Astrocyte (in vitro differentiated cells and primary cell): ENCODE measurements around the gene ORAI3.

Source experiments
- EZH2 ChIP-seq: IDR thresholded peaks from 2 replicates; pipeline ENCODE4 v1.6.1; 2012; ENCODE audit warnings: mild to moderate bottlenecking, low read length, inconsistent platforms; ENCODE audit not compliant: insufficient read depth
- TF ChIP-seq, protein P1 (sequence below): IDR thresholded peaks from 2 replicates; pipeline ENCODE4 v1.5.1; 2011; ENCODE audit warnings: low read depth, mild to moderate bottlenecking, inconsistent platforms, low read length, moderate library complexity; ENCODE audit not compliant: insufficient read depth

- TF ChIP-seq, protein P1, sequence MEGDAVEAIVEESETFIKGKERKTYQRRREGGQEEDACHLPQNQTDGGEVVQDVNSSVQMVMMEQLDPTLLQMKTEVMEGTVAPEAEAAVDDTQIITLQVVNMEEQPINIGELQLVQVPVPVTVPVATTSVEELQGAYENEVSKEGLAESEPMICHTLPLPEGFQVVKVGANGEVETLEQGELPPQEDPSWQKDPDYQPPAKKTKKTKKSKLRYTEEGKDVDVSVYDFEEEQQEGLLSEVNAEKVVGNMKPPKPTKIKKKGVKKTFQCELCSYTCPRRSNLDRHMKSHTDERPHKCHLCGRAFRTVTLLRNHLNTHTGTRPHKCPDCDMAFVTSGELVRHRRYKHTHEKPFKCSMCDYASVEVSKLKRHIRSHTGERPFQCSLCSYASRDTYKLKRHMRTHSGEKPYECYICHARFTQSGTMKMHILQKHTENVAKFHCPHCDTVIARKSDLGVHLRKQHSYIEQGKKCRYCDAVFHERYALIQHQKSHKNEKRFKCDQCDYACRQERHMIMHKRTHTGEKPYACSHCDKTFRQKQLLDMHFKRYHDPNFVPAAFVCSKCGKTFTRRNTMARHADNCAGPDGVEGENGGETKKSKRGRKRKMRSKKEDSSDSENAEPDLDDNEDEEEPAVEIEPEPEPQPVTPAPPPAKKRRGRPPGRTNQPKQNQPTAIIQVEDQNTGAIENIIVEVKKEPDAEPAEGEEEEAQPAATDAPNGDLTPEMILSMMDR, result no peak
- TF ChIP-seq EZH2, result no peak
Measured at GRCh38 chr16:30900588-30900987, 48.3 kb upstream of the ORAI3 start.
